Measurements from ENCODE around the gene CD63.

The CD63 gene

GRCh38 chr12:55715169-55715764 lies 13.5 kb downstream of the CD63 start:
- H3K27me3 ChIP-seq (replicated peaks; ENCODE audit: control insufficient read depth, insufficient read depth, low read length, poor library complexity, severe bottlenecking): no peaks in the 10 kb centered on the region
- peak overlapping the region; percentile 91 for H3K27ac ChIP-seq (ENCODE audit: insufficient read depth, low read length, poor library complexity, severe bottlenecking)
- H3K4me3 ChIP-seq (ENCODE audit: insufficient read depth, low read depth, low read length, poor library complexity, severe bottlenecking): peak overlapping the region; percentile 96
- H3K9me3 ChIP-seq (ENCODE audit: control insufficient read depth, low read length): no peaks in the 10 kb centered on the region
- peaks cover 15% of the 10 kb centered on the region for H3K36me3 ChIP-seq (ENCODE audit: control insufficient read depth, insufficient read depth, low read length)
- DNase-seq: no peak
- peaks cover 19% of the 10 kb centered on the region for H3K4me1 ChIP-seq (ENCODE audit: control insufficient read depth, insufficient read depth, low read length, poor library complexity, severe bottlenecking)

DNA sequence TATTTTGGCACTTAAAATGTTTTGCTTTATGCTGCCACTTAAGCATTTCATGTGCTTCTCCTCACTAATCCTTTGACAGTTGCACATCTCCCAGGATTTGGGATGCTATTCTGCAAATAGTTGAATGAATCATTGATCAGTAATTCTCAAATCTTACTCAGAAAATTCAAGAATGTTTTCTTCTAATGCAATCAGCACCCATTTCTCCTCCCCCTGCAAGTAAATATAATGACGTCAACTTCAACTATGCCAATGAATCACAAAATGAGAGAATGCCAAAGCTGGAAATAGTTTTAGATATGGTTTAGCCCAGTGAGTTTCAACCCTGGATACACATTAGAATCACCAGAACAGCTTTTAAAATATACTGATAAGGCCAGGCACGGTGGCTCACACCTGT lies 15.1 kb downstream of the CD63 start:
- no peaks in the 10 kb centered on the region for H3K27me3 ChIP-seq (replicated peaks; ENCODE audit: control insufficient read depth, insufficient read depth, low read length, poor library complexity, severe bottlenecking)
- peaks cover 20% of the 10 kb centered on the region for H3K4me1 ChIP-seq (ENCODE audit: control insufficient read depth, insufficient read depth, low read length, poor library complexity, severe bottlenecking)
- no peak overlapping the region for H3K4me3 ChIP-seq (ENCODE audit: insufficient read depth, low read depth, low read length, poor library complexity, severe bottlenecking)
- H3K27ac ChIP-seq (ENCODE audit: insufficient read depth, low read length, poor library complexity, severe bottlenecking): no peak overlapping the region
- H3K36me3 ChIP-seq (ENCODE audit: control insufficient read depth, insufficient read depth, low read length): no peaks in the 10 kb centered on the region
- no peak for DNase-seq
- H3K9me3 ChIP-seq (ENCODE audit: control insufficient read depth, low read length): no peaks in the 10 kb centered on the region

DNA sequence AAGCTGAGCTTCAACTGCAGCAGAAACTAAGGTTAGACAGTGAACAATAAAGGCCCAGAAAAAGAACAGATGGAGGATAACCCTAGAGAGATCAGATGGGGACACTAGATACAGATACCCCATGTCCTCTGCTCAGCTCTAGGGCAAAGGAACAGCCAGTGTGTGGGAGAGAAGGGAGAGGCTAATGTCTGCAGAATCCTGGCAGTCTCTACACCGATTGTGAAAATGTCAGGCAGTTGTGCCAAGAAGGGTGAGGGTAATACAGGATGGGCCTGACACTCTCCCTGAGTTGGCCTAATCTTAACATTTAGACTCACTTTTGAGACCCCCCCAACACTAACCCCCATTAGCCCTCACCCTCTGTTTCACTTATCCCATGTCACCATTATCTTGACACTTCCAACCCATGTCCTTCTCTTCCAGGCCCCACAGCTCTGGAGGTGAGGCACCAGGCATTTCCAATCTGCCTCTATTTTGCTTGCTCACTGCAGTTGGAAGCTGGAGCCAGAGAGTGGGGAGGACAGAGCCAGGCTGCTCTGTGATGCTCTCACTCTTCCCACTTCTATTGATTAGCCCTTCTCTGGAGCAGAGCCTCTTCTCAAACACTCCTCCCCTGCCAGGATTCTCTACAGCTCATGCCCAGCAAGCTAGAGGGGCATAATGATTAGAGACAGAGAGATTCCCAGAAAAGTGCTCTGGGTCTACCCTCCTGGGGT lies 16.0 kb downstream of the CD63 start:
- DNase-seq: no peak
- Histone ChIP-seq H3K27me3 (replicated peaks; ENCODE audit: control insufficient read depth, insufficient read depth, low read length, poor library complexity, severe bottlenecking) (no peaks in the 10 kb centered on the region), H3K9me3 (ENCODE audit: control insufficient read depth, low read length) (no peaks in the 10 kb centered on the region), H3K36me3 (ENCODE audit: control insufficient read depth, insufficient read depth, low read length) (no peaks in the 10 kb centered on the region), H3K27ac (ENCODE audit: insufficient read depth, low read length, poor library complexity, severe bottlenecking) (no peak overlapping the region), H3K4me1 (ENCODE audit: control insufficient read depth, insufficient read depth, low read length, poor library complexity, severe bottlenecking) (peaks cover 26% of the 10 kb centered on the region), H3K4me3 (ENCODE audit: insufficient read depth, low read depth, low read length, poor library complexity, severe bottlenecking) (no peak overlapping the region)

- Histone ChIP-seq H3K27ac (ENCODE audit: insufficient read depth, low read length, poor library complexity, severe bottlenecking) (no peak overlapping the region), H3K4me3 (ENCODE audit: insufficient read depth, low read depth, low read length, poor library complexity, severe bottlenecking) (no peak overlapping the region), H3K4me1 (ENCODE audit: control insufficient read depth, insufficient read depth, low read length, poor library complexity, severe bottlenecking) (peaks cover 26% of the 10 kb centered on the region), H3K9me3 (ENCODE audit: control insufficient read depth, low read length) (no peaks in the 10 kb centered on the region), H3K36me3 (ENCODE audit: control insufficient read depth, insufficient read depth, low read length) (no peaks in the 10 kb centered on the region), H3K27me3 (replicated peaks; ENCODE audit: control insufficient read depth, insufficient read depth, low read length, poor library complexity, severe bottlenecking) (peaks cover 4% of the 10 kb centered on the region)
- no peak for DNase-seq
Observed at GRCh38 chr12:55711786-55712553, 16.8 kb downstream of the CD63 start.

- Histone ChIP-seq H3K9me3 (ENCODE audit: control insufficient read depth, low read length) (no peaks in the 10 kb centered on the region), H3K36me3 (ENCODE audit: control insufficient read depth, insufficient read depth, low read length) (no peaks in the 10 kb centered on the region), H3K27me3 (replicated peaks; ENCODE audit: control insufficient read depth, insufficient read depth, low read length, poor library complexity, severe bottlenecking) (peaks cover 7% of the 10 kb centered on the region), H3K4me3 (ENCODE audit: insufficient read depth, low read depth, low read length, poor library complexity, severe bottlenecking) (no peak overlapping the region), H3K4me1 (ENCODE audit: control insufficient read depth, insufficient read depth, low read length, poor library complexity, severe bottlenecking) (peaks cover 16% of the 10 kb centered on the region), H3K27ac (ENCODE audit: insufficient read depth, low read length, poor library complexity, severe bottlenecking) (no peak overlapping the region)
- DNase-seq: no peak
Observed at GRCh38 chr12:55708695-55709233, 20.0 kb downstream of the CD63 start.

DNA sequence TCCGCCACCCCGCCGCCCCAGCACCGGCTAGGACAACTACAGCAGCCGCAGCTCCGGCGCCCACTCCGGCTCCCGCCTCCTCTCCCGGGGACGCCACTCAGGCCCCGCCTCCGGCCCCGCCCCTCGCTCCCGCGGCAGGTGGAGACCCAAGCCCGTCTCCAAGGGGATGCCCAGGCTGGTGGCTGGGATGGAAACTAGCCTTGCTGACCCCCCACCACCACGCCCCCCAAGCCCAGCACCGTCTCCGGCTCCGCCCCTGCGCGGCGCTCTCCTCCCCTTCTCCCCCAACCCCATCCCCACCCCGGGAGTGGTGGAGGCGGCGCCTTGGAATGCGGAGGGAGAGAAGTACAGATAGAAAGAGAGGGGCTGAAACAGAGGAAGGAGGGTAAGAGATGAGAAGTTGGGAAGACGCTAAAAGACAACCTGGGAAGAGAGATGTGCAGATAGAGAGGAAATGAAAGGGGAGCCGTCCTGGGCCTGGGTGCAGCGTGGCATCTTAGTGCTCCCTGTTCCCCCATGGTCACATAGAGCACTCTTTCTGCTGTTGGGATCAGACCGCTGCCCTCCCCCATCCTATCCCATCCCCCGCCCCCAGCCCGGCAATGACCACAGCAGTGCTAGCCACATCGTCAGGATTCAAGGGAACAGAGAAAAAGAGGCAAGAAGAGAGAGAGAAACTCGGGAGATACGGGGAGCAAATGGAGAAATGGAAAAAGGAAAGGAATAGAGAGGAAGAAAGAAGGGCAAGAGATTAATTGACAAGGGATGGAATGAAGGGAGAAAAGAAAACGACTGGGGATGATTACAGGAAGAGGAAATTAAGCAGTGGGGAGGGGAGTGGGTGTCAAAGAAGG lies 20.7 kb downstream of the CD63 start, which contains the start of gene ITGA7:
TSS of gene ITGA7 (minus strand) at position 64 of the 854 bp plus-strand sequence. CDS start 222 bp downstream, outside the sequence.
- H3K4me3 ChIP-seq (ENCODE audit: insufficient read depth, low read depth, low read length, poor library complexity, severe bottlenecking): peak within 1 kb of the TSS; percentile 56
- H3K4me1 ChIP-seq (ENCODE audit: control insufficient read depth, insufficient read depth, low read length, poor library complexity, severe bottlenecking): peaks cover 16% of the 10 kb centered on the region
- peak; percentile 43 to 65 (median 48) for DNase-seq
- no peak within 1 kb of the TSS for H3K27ac ChIP-seq (ENCODE audit: insufficient read depth, low read length, poor library complexity, severe bottlenecking)
- peaks cover 7% of the 10 kb centered on the region for H3K27me3 ChIP-seq (replicated peaks; ENCODE audit: control insufficient read depth, insufficient read depth, low read length, poor library complexity, severe bottlenecking)
- no peaks in the 10 kb centered on the region for H3K9me3 ChIP-seq (ENCODE audit: control insufficient read depth, low read length)
- no peaks in the 10 kb centered on the region for H3K36me3 ChIP-seq (ENCODE audit: control insufficient read depth, insufficient read depth, low read length)

- peaks cover 7% of the 10 kb centered on the region for H3K27me3 ChIP-seq (replicated peaks; ENCODE audit: control insufficient read depth, insufficient read depth, low read length, poor library complexity, severe bottlenecking)
- H3K4me3 ChIP-seq (ENCODE audit: insufficient read depth, low read depth, low read length, poor library complexity, severe bottlenecking): peak overlapping the region; percentile 22
- no peaks in the 10 kb centered on the region for H3K9me3 ChIP-seq (ENCODE audit: control insufficient read depth, low read length)
- no peak overlapping the region for H3K27ac ChIP-seq (ENCODE audit: insufficient read depth, low read length, poor library complexity, severe bottlenecking)
- H3K36me3 ChIP-seq (ENCODE audit: control insufficient read depth, insufficient read depth, low read length): no peaks in the 10 kb centered on the region
- H3K4me1 ChIP-seq (ENCODE audit: control insufficient read depth, insufficient read depth, low read length, poor library complexity, severe bottlenecking): peaks cover 16% of the 10 kb centered on the region
- DNase-seq: no peak
Observed at GRCh38 chr12:55707219-55707671, 21.6 kb downstream of the CD63 start.

- no peak overlapping the region for H3K4me3 ChIP-seq (ENCODE audit: insufficient read depth, low read depth, low read length, poor library complexity, severe bottlenecking)
- H3K4me1 ChIP-seq (ENCODE audit: control insufficient read depth, insufficient read depth, low read length, poor library complexity, severe bottlenecking): peaks cover 16% of the 10 kb centered on the region
- H3K9me3 ChIP-seq (ENCODE audit: control insufficient read depth, low read length): no peaks in the 10 kb centered on the region
- H3K27me3 ChIP-seq (replicated peaks; ENCODE audit: control insufficient read depth, insufficient read depth, low read length, poor library complexity, severe bottlenecking): peaks cover 7% of the 10 kb centered on the region
- DNase-seq: no peak
- H3K36me3 ChIP-seq (ENCODE audit: control insufficient read depth, insufficient read depth, low read length): no peaks in the 10 kb centered on the region
- no peak overlapping the region for H3K27ac ChIP-seq (ENCODE audit: insufficient read depth, low read length, poor library complexity, severe bottlenecking)
Observed at GRCh38 chr12:55706568-55707218, 22.1 kb downstream of the CD63 start.

Data from effector memory CD4-positive, alpha-beta T cell (primary cell).